Stimulated activated CD4-positive, alpha-beta T cell treated with anti-CD3 and anti-CD28 coated beads, Interleukin-4, amount 100 ng/mL, for 24 hours (primary cell): ENCODE results near the gene UBXN2A.
"Not testable (repeated sequence)": the region's sequence is repeated elsewhere in the genome, so short reads cannot be mapped to it uniquely, and the experiment has no call there.

Experiments
- DNase-seq: peaks from one replicate; pipeline ENCODE4 v3.0.0-alpha.2; 2020

Gene UBXN2A

GRCh38 chr2:23943666-23944065 lies 3.4 kb downstream of the UBXN2A start:
- DNase-seq = no peak

- DNase-seq = no peak
These were observed 4.3 kb downstream of the UBXN2A start for GRCh38 chr2:23944527-23944926.

DNA sequence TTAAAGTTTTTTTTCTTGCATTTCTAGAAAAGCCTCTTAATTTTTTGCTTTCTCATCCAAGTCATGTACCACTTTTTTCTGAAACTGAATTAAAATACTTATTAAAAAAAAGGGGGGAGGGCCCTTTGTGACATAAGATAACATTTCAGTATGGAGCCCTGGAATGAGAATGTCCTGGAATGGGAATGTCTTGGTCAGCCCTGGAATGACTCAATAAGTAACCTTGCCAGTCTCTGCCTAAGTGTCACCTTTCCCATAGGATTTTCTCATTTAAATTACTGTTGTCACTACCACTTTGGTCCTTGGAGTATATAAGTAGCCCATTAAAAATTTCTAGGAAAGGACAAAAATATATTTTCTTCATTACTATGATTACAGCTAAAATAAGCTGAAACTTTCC lies 4.7 kb downstream of the UBXN2A start:
- no peak for DNase-seq

GRCh38 chr2:23947350-23947749 lies 7.1 kb downstream of the UBXN2A start:
- DNase-seq = no peak

DNA sequence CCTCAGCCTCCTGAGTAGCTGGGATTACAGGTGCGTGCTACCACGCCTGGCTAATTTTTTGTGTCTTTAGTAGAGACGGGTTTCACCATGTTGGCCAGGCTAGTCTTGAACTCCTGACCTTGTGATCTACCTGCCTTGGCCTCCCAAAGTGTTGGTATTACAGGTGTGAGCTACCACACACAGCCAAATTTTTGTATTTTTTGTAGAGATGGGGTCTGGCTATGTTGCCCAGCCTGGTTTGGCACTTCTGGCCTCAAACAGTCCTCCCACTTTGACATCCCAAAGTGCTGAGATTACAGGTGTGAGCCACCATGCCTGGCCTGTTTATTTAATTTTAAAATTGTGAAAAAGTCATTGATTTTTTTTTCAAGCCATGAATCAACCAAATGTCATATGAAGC lies 12.3 kb downstream of the UBXN2A start:
- DNase-seq = not testable (repeated sequence)

- DNase-seq = no peak
These were observed 13.4 kb downstream of the UBXN2A start for GRCh38 chr2:23953625-23954024.

GRCh38 chr2:23954325-23955014 lies 14.2 kb downstream of the UBXN2A start:
- no peak for DNase-seq

DNA sequence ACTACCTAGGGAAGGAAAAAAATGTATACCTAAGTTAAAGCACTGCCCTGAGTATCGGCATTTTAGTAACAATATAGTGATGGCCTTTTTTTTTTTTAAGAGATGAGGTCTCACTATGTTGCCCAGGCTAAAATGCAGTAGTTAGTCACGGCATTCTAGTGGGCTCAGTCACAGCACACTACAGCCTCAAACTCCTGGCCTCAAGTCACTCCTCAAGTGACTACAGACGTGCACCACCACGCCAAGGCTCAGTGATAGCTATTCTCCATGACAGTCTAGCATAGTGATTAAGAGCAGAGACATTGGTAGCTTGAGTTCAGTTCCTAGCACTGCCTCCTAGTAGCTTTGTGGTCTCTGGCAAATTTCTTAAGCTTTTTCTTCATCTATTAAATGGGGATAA lies 27.6 kb downstream of the UBXN2A start:
- DNase-seq = no peak

DNA sequence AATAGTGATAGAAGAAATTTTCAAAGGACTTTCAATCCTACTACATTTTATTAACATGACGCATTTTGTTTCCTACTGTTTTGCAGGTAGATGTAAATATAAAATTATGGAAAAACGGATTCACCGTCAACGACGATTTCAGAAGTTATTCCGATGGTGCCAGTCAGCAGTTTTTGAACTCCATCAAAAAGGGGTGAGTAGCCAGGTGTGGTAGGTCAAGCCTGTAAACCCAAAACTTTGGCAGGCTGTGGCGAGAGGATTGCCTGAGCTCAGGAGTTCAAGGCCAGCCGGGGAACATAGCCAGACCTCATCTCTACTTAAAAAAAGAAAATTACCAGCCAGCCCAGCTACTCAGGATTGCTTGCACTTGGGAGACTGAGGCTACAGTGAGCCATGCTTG lies 36.6 kb downstream of the UBXN2A start:
- DNase-seq = no peak

GRCh38 chr2:23988371-23988770 lies 48.1 kb downstream of the UBXN2A start:
- no peak for DNase-seq

- DNase-seq = no peak
These were observed 52.7 kb downstream of the UBXN2A start for GRCh38 chr2:23992931-23993330.

DNA sequence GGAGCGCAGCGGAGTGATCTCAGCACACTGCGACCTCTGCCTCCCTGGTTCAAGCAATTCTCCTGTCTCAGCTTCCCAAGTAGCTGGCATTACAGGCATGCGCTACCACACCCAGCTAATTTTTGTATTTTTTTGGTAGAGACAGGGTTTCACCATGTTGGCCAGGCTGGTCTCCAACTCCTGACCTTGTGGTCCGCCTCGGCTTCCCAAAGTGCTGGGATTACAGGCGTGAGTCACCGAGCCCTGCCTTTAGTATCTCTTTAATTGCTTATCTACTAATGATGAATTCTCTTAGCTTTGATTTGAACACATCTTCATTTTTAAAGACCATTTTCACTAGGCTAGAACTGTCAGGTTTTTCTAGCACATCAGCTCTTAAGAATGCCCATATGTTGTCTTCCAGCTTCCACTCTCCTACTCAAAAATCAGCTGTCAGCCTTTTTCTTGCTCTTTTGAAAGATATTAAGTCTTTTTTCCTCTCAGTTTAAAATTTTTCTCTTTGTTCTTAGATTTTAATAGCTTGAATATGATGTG lies 53.5 kb downstream of the UBXN2A start:
- DNase-seq = no peak

- no peak for DNase-seq
These were observed 54.3 kb downstream of the UBXN2A start for GRCh38 chr2:23994567-23994966.

DNA sequence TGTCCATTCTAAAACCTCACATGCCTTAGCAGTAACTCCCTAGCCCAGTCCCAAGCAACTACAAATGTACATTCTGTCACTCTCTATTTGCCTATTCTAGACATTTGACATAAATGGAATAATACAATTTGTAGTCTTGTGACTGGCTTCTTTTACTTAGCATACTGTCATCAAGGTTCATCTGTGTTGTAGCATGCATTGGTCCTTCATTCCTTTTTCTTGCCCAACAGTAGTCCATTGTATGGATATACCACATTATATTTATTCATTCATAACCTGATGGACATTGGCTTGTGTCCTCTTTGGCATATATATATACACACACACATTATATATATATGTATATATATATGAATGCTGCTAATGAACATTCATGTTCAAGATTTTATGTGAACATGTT lies 67.4 kb downstream of the UBXN2A start:
- no peak for DNase-seq

DNA sequence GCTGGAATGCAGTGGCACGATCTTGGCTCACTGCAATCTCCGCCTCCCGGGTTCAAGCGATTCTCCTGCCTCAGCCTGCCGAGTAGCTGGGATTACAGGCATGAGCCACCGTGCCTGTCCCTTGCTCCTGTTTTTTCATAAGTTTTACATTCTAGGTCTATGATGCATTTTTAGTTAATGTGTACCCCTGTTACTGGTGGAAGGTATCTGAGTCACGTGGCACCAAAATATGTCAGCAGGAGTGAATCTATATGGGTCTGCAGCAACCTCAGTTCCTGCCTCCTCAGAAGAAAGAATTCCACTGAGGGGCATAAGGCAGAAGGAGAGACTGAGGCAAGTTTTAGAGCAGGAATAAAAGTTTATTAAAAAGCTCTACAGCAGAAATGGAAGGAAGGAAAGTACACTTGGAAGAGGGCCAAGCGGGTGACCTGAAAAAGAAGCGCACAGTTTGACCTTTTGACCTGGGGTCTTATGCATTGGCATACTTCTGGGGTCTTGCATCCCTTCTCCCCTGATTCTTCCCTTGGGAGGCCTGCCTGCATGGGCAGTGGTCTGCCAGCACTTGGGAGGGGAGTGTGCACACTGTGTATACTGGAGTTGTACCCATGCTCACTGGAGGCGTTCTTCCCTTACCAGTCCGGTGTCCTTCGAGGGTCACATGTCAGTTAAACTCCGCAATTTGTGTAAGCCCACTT lies 68.6 kb downstream of the UBXN2A start:
- no peak for DNase-seq

DNA sequence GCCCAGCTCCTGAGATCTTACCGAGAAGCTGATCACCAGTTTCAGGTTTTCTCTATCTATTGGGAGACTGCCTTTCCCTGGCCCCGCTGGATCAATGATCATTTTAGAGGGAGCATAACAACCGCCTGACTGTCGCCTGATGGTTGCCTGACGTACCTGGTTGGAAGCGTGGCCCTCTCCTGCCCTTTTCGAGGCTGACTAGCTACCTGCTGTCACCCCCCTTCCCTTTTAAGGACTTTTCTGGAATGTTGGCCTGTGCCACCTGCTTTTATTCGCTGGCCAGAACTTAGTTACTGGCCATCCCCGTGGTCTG lies 69.1 kb downstream of the UBXN2A start:
- no peak for DNase-seq

DNA sequence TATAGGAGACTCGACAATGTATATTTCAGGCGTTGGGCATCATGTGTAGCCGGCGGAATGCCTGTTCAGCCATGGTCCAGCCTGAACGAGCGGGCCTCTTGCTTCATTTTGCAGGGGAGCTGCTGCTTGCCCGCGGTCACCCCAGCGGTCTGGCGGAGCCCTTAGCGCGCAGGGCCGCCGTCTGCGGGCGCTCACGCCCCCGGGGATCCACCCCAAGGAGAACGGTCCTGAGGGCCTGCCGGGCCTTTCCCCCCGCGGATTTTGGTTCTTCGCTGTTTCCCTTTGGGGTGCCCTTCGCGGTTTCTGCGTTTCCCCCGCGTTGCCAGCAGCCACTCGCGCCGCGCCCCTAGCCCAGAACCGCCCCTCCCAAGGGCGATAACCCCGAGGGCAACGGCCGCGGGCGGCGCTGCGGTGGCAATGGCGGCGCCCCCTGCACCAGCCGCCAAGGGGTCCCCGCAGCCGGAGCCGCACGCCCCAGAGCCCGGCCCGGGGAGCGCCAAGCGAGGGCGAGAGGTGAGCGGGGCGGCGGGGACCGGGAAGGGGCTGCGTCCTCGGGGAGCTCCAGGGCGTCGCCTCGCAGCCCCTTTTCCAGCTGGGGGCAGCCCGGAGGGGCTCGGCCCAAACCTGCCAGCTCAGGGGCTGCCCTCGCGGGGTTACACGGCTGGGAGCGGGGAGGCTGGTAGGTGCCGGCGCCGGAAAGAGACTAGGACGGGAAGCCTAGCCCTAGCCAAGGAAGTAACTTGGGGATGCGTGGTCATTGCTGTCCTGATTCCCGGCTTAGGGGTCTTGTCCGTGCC lies 69.6 kb downstream of the UBXN2A start, which contains the start of gene MFSD2B:
TSS of gene MFSD2B (plus strand) at position 406 of the 797 bp plus-strand sequence. CDS start at position 418, 12 bp downstream.
- no peak for DNase-seq

DNA sequence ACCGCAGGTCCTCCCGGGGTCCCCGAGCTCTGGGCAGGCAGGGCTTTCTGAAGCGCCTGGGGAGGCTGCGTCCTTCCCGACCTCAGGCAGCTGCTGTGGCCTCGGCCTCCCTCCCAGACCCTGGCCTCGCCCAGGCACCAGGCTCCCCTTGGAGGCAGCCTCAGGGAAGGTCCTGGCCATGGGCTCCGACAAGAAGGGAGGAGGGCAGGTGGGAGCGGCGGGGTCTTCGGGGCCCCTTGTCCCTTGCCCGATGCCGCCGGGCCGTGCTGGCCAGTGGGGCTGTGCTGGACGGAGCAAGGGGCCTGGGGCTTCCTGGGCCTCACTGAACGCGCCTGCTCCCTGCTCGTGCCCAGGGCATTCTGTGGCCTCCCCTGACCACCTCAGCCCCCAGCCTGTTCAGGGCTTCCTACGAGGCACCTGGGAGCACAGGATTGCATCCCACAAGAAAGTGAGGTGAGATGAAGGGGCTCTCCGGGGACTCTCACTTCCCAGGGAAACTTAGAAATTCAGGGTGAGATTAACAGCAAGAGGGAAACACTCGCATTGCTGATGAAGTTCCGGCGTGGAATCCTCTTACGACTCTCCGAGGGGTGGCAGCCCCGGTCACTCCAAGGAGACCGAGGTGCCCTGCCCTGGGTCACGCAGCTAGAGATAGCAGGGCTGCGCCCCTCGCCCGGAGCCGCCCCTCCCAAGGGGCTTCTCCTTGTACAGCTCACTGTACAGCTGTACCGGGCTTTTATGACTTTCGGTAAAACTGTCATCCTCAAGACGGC lies 70.4 kb downstream of the UBXN2A start:
- no peak for DNase-seq

- no peak for DNase-seq
These were observed 71.2 kb downstream of the UBXN2A start for GRCh38 chr2:24011250-24012104.

DNA sequence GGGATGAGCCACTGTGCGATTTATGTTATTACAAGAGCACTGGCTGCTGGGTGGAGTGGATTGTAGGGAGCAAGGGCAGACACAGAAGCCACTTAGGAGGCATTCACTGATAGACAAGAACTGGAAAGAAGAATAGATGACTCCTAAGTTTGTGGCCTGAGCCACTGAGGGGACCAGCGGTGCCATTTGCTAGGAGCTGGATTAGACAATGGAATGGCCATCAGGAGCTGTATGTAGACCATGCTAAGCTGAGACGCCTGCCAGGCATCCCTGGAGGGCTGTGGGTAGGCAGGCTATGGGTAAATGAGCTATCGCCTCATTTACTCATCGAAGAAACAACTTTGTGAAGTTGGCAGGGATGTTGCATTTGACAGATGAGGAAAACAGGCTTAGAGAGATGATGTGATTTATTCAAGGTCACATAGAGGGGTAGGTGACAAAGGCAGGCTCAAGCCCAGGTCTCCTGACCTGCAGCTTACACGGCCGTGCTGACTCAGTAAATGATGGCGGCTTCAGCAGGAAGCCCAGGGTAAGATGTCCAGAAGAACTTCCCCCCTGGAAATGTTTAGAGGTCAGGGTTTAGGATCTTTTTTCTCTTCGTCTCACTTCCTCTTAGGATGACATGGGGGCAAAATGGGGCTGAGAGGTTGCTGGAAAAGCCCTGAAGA lies 72.4 kb downstream of the UBXN2A start:
- no peak for DNase-seq

DNA sequence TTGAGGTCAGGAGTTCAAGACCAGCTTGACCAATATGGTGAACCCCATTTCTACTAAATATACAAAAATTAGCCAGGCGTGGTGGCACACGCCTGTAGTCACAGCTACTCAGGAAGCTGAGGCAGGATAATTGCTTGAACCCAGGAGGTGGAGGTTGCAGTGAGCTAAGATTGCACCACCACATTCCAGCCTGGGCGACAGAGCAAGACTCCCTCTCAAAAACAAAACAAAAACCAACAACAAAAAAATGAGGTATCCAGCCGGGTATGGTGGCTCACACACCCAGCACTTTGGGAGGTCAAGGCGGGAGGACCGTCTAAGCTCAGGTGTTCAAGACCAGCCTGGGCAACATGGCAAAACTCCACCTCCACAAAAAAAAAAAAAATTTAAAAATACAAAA lies 74.6 kb downstream of the UBXN2A start:
- not testable (repeated sequence) for DNase-seq
